ENCODE data around the gene CARS1.

The CARS1 gene

DNA sequence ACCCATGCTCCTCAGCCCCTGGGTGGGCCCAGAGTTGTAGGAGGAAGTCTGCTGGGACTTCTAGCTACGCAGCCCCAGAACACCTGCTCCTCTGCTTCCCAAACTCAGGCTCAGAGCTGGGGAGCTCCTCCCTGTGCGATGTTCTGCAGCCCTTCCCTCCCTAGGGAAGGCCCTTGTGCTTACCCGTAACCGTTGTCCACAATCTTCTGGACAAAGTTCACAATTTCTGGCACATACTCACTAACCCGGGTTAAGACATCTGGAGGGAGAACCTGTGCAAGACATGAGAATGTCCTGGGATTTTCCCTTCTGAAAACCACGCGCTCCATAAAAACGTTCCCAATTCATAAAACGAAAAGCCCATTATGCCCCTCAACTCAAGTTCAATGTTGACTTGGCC, 28.4 kb downstream of the CARS1 start:
- no peak for DNase-seq (ENCODE audit: low spot score)
- ChIA-PET POLR2A (ENCODE audit: low non-redundant PET) (no interaction called here), CTCF (interaction anchor here (1.0 kb wide), 1 partner anchor 63 kb away, joined by 3 read pairs; no protein-coding TSS in a partner anchor)
- H3K27ac ChIP-seq, result no peak overlapping the region
- TF ChIP-seq, protein P1, sequence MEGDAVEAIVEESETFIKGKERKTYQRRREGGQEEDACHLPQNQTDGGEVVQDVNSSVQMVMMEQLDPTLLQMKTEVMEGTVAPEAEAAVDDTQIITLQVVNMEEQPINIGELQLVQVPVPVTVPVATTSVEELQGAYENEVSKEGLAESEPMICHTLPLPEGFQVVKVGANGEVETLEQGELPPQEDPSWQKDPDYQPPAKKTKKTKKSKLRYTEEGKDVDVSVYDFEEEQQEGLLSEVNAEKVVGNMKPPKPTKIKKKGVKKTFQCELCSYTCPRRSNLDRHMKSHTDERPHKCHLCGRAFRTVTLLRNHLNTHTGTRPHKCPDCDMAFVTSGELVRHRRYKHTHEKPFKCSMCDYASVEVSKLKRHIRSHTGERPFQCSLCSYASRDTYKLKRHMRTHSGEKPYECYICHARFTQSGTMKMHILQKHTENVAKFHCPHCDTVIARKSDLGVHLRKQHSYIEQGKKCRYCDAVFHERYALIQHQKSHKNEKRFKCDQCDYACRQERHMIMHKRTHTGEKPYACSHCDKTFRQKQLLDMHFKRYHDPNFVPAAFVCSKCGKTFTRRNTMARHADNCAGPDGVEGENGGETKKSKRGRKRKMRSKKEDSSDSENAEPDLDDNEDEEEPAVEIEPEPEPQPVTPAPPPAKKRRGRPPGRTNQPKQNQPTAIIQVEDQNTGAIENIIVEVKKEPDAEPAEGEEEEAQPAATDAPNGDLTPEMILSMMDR (conservative IDR thresholded peaks at IDR 0.05; ENCODE audit: low read depth), result no peak

DNA sequence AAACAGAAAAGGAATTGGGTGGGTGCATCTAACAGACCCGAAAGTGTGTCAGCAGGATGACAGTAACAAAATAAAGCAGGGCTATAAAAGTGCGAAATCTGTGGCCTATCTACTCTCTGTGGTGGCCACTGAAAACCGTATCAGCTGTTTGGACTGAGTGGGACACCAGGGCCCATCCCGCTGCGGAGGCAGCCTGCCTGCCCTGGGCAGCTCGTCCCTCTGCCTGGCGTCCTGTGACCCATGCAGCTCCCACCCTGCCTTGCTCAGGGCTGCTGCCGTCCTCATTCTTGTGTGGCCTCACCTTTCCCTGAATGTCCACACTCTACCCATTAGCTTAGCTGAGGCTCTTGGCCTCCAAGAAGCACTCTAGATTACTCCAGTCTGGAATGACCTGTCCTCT, 30.4 kb downstream of the CARS1 start:
- peak overlapping the region; percentile 9; the same call in 1 of the 2 replicates for H3K27ac ChIP-seq
- CTCF ChIA-PET, result interaction anchor here (0.7 kb wide), 1 partner anchor 68 kb away, joined by 3 read pairs; no protein-coding TSS in a partner anchor
- POLR2A ChIA-PET (ENCODE audit: low non-redundant PET), result no interaction called here
- TF ChIP-seq, protein P1 (conservative IDR thresholded peaks at IDR 0.05; ENCODE audit: low read depth), result no peak
- DNase-seq (ENCODE audit: low spot score), result no peak

DNA sequence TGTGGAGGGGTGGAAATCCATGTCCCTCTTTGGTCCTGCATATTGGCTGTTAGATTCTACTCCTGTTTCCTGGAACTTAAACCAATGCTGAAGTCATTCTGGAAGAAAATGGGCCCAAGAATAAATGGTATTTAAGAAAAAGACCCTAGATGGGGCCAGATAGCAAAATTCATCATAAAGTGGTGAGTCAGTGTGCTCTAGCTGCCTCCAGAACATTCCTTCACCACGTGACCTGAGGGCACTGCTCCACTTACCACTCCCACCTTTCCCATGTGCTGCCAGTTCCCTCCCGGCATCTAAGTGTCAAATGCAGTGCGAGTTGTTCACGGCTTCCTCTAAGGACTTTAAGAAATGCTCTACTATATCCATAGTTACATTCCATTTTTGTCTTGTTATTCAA, 34.2 kb downstream of the CARS1 start:
- TF ChIP-seq, protein P1 (conservative IDR thresholded peaks at IDR 0.05; ENCODE audit: low read depth), result no peak
- peak; percentile 63 for DNase-seq (ENCODE audit: low spot score)
- ChIA-PET CTCF (interaction anchor here (2.0 kb wide), 1 partner anchor 68 kb away, joined by 7 read pairs; no protein-coding TSS in a partner anchor), POLR2A (ENCODE audit: low non-redundant PET) (no interaction called here)
- peak overlapping the region; percentile 60 for H3K27ac ChIP-seq

DNA sequence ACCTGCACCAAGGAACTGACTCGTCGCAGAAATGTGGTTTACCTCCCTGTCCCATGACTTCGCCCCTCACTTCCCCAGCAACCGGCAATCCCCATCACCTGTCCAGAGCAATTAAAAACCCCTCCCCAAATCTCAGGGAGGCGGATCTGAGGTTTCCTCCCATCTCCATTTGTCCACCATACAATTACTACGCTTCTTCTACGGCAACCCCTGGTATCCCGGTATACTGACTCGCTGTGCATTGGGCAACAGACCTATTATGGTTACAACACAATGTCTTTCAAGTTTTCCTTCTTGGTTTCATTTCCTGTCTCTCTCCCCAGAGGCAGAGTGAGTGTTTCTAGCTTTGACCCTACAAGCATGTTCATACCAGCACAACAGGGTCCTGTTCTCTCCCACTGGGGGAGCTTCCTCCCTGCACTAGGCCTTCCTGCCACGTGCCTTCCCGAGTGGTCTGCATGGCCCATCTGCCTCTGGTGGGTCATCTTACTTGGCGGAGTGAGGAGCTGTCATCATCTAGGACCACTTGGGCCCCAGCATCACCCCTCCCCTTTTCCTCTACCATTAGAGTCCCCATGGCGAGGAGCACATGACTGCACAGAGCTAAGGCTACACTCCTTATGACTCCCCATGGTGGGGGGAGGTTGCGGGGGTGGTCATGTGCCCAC, 34.8 kb downstream of the CARS1 start:
- CTCF ChIA-PET, result interaction anchor here (2.0 kb wide), 1 partner anchor 69 kb away, joined by 7 read pairs; no protein-coding TSS in a partner anchor
- DNase-seq (ENCODE audit: low spot score), result no peak
- TF ChIP-seq, protein P1 (conservative IDR thresholded peaks at IDR 0.05; ENCODE audit: low read depth), result no peak
- H3K27ac ChIP-seq, result peak overlapping the region; percentile 60
- POLR2A ChIA-PET (ENCODE audit: low non-redundant PET), result no interaction called here

DNA sequence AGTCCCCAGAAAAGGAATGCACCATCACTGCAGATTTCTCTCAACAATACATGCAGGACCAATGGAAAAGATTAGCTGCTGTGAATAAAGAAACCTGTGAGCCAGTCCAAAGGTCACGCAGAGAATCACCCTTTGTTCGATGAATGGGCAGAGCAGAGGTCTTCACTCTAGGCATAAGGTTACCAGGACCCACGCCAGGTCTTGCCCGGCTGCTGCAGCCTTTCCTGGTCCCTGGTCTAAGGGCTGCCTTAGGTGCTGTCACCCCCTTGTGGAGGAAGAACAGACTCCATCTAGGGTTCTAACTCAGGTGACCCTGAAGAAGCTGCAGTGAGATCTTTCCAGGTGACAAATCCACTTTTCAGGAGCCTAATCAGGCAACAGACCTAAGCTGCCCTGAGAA, 36.1 kb downstream of the CARS1 start:
- CTCF ChIA-PET, result interaction anchor here (0.5 to 2.0 kb wide), 11 partner anchors 23 to 195 kb away, joined by 3 to 7 read pairs (median 3); no protein-coding TSS in a partner anchor
- 0 out of 2 replicates have a peak overlapping the region, but pooled peaks have one; percentile 20 for H3K27ac ChIP-seq
- DNase-seq (ENCODE audit: low spot score), result peak; percentile 52
- POLR2A ChIA-PET (ENCODE audit: low non-redundant PET), result no interaction called here
- TF ChIP-seq, protein P1 (conservative IDR thresholded peaks at IDR 0.05; ENCODE audit: low read depth), result peak; percentile 46

DNA sequence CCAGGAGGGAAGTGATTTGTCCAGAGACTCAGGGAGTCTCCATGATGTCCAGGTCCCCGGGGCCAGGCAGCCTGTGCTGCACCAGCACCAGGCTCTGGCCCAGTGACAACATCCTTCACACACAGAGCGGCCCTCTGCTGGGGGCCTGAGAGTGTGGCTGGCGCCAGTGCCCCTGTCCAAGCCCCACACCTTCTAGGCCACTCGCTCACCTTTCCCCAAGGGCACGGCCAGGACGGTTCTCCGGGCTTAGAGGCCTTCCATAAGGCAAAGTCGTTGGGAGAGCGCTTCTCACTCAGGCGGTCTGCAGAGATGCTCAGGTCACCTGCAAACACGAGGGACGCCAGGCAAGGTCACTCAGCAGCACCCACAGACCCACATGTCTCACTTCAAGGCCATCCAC, 37.2 kb downstream of the CARS1 start:
- CTCF ChIA-PET, result interaction anchor here (0.7 kb wide), 1 partner anchor 73 kb away, joined by 4 read pairs; no protein-coding TSS in a partner anchor
- TF ChIP-seq, protein P1 (conservative IDR thresholded peaks at IDR 0.05; ENCODE audit: low read depth), result no peak
- POLR2A ChIA-PET (ENCODE audit: low non-redundant PET), result no interaction called here

More for the DNA sequence above, 37.2 kb downstream of the CARS1 start:
- H3K27ac ChIP-seq, result no peak overlapping the region
- DNase-seq (ENCODE audit: low spot score), result no peak

Data from RWPE1 (cell line).